SU-DHL-6 (cell line): ENCODE data around the gene TIPIN.
"Not testable (repeated sequence)": the region's sequence is repeated elsewhere in the genome, so short reads cannot be mapped to it uniquely, and the experiment has no call there.

Source experiments
- H2AFZ ChIP-seq: fragments of 200-600 bp; sonication (generic); 2 replicates; pipeline ENCODE4 v1.6.1; 2014; ENCODE audit warnings: low read depth, mild to moderate bottlenecking, moderate library complexity, mixed read lengths, antibody characterized with exemption, low read length; ENCODE audit not compliant: severe bottlenecking
- H3F3A ChIP-seq: fragments of 200-600 bp; shearing (Covaris generic); 2 replicates; pipeline ENCODE4 v1.6.0; 2016; ENCODE audit warnings: antibody characterized with exemption, mild to moderate bottlenecking; ENCODE audit not compliant: insufficient read depth
- H3K27ac ChIP-seq: fragments of 200-600 bp; sonication (generic); 2 replicates; pipeline ENCODE4 v1.5.1; 2016; ENCODE audit warnings: low read depth, mild to moderate bottlenecking, low read length, moderate library complexity, mixed read lengths
- H3K27me3 ChIP-seq: fragments of 200-600 bp; sonication (generic), shearing (Covaris generic); 2 replicates; pipeline ENCODE4 v1.6.0; 2014; ENCODE audit warnings: mild to moderate bottlenecking, low read length
- H3K36me3 ChIP-seq: fragments of 200-600 bp; sonication (generic); 2 replicates; pipeline ENCODE4 v1.6.1; 2014; ENCODE audit warnings: mild to moderate bottlenecking, low read length, mixed read lengths
- H3K4me2 ChIP-seq: fragments of 300-600, 200-600 bp; shearing (Covaris generic), sonication (generic); 2 replicates; pipeline ENCODE4 v1.6.0; 2014; ENCODE audit warnings: low read length, low read depth, mild to moderate bottlenecking; ENCODE audit not compliant: poor library complexity, severe bottlenecking
- H3K4me3 ChIP-seq: fragments of 200-600 bp; sonication (generic); 2 replicates; pipeline ENCODE4 v1.5.1; 2014; ENCODE audit warnings: antibody characterized with exemption, low read length, mild to moderate bottlenecking, mixed read lengths; ENCODE audit not compliant: insufficient read depth, poor library complexity, severe bottlenecking
- H3K79me2 ChIP-seq: fragments of 200-600 bp; sonication (generic); 2 replicates; pipeline ENCODE4 v1.6.1; 2014; ENCODE audit warnings: mild to moderate bottlenecking, low read length, moderate library complexity; ENCODE audit not compliant: insufficient read depth
- H3K9ac ChIP-seq: fragments of 200-600 bp; sonication (generic); 2 replicates; pipeline ENCODE4 v1.7.0; 2014; ENCODE audit warnings: mild to moderate bottlenecking, low read length
- H3K9me2 ChIP-seq: fragments of 200-600 bp; sonication (generic); replicated peaks from 2 replicates; pipeline ENCODE4 v1.6.1; 2014; ENCODE audit warnings: low read length; ENCODE audit not compliant: insufficient read depth
- H3K9me3 ChIP-seq: fragments of 200-600 bp; sonication (generic); 2 replicates; pipeline ENCODE4 v1.6.1; 2014; ENCODE audit warnings: low read length, mixed read lengths; ENCODE audit not compliant: insufficient read depth
- H4K20me1 ChIP-seq: fragments of 200-600 bp; sonication (generic); 2 replicates; pipeline ENCODE4 v1.6.1; 2014; ENCODE audit warnings: low read depth, mild to moderate bottlenecking, antibody characterized with exemption, low read length, moderate library complexity, mixed read lengths
- CTCF ChIP-seq: fragments of 200-600 bp; sonication (generic); IDR thresholded peaks from one replicate; pipeline ENCODE4 v1.5.1; 2017; ENCODE audit warnings: antibody characterized with exemption, mild to moderate bottlenecking, low read length, moderate library complexity; ENCODE audit not compliant: insufficient read depth, poor library complexity, severe bottlenecking
- EZH2phosphoT487 ChIP-seq: fragments of 200-600 bp; sonication (generic), shearing (Covaris generic); conservative IDR thresholded peaks from 2 replicates; pipeline ENCODE4 v1.6.1; 2018; ENCODE audit warnings: mild to moderate bottlenecking, antibody characterized with exemption, low read length, moderate library complexity, mixed read lengths

The TIPIN gene

GRCh38 chr15:66308531-66308930, 48.0 kb downstream of the TIPIN start:
- Histone ChIP-seq H3K4me3 (no peak overlapping the region), H3K9ac (no peak overlapping the region), H4K20me1 (no peaks in the 10 kb centered on the region), H3K9me2 (no peaks in the 10 kb centered on the region), H3K9me3 (no peaks in the 10 kb centered on the region), H3K4me2 (no peak overlapping the region), H2AFZ (no peak overlapping the region), H3F3A (no peaks in the 10 kb centered on the region), H3K27me3 (no peaks in the 10 kb centered on the region), H3K27ac (no peak overlapping the region), H3K79me2 (no peaks in the 10 kb centered on the region), H3K36me3 (peaks cover 18% of the 10 kb centered on the region; the same call in 1 of the 2 replicates)
- TF ChIP-seq CTCF (no peak), EZH2phosphoT487 (no peak)

- Histone ChIP-seq H3K9ac (no peak overlapping the region), H2AFZ (no peak overlapping the region), H4K20me1 (no peaks in the 10 kb centered on the region), H3K36me3 (peaks cover 15% of the 10 kb centered on the region; the same call in 1 of the 2 replicates), H3K9me3 (no peaks in the 10 kb centered on the region), H3K9me2 (no peaks in the 10 kb centered on the region), H3K27me3 (no peaks in the 10 kb centered on the region), H3K4me3 (no peak overlapping the region), H3K79me2 (no peaks in the 10 kb centered on the region; the same call in 1 of the 2 replicates), H3F3A (no peaks in the 10 kb centered on the region), H3K27ac (no peak overlapping the region), H3K4me2 (no peak overlapping the region)
- TF ChIP-seq EZH2phosphoT487 (no peak), CTCF (no peak)
Measured at GRCh38 chr15:66306381-66306780, 50.1 kb downstream of the TIPIN start.

- not testable (repeated sequence) for H3K9me2 ChIP-seq, H2AFZ ChIP-seq, H3F3A ChIP-seq, H3K4me3 ChIP-seq, H3K27ac ChIP-seq, H3K36me3 ChIP-seq, H3K9ac ChIP-seq, H3K4me2 ChIP-seq, H3K79me2 ChIP-seq, H3K9me3 ChIP-seq, H4K20me1 ChIP-seq, H3K27me3 ChIP-seq
Measured at GRCh38 chr15:66304425-66304824, 52.1 kb downstream of the TIPIN start.

GRCh38 chr15:66302489-66303278, 53.8 kb downstream of the TIPIN start:
- Histone ChIP-seq H3K36me3 (no peaks in the 10 kb centered on the region), H3K27ac (no peak overlapping the region), H3K9me3 (no peaks in the 10 kb centered on the region)

More at GRCh38 chr15:66302489-66303278, 53.8 kb downstream of the TIPIN start:
- H3K4me2 ChIP-seq, result no peak overlapping the region
- H2AFZ ChIP-seq, result no peak overlapping the region
- H4K20me1 ChIP-seq, result no peaks in the 10 kb centered on the region
- H3K27me3 ChIP-seq, result no peaks in the 10 kb centered on the region
- no peak overlapping the region for H3K9ac ChIP-seq
- H3K4me3 ChIP-seq, result no peak overlapping the region
- TF ChIP-seq EZH2phosphoT487, result no peak
- no peak for TF ChIP-seq CTCF
- H3K9me2 ChIP-seq, result no peaks in the 10 kb centered on the region
- H3K79me2 ChIP-seq, result peaks cover 2% of the 10 kb centered on the region; the same call in 1 of the 2 replicates
- H3F3A ChIP-seq, result no peaks in the 10 kb centered on the region
